A549 (cell line): ENCODE results near the gene ADGRE1. TPM values are rescaled to one million over a fixed set of nuclear protein-coding genes. Genes with fewer than 3 reads are reported as not detected.

Source experiments
- ATAC-seq, 2 experiments: fragments of 200-7000 bp in 1 of 2; fragments of >200 bp in 1 of 2; cut with Nextera tagmentation in 1 of 2; cut with Tn5 transposase in 1 of 2; 3 replicates each; pipeline versions ENCODE4 v1.8.0 to v1.9.1; 2018 to 2020; ENCODE audit warnings: mild to moderate bottlenecking in 1 of 2, moderate library complexity in 1 of 2
- CTCF ChIA-PET: fragments of 300-600 bp; sonication (Branson Sonifier 250); formaldehyde crosslinking; extraction: SDS; loops from one replicate; lab custom pipeline; 2021; ENCODE audit warnings: antibody characterized with exemption, inconsistent platforms; lab: Yijun Ruan, JAX
- POLR2A ChIA-PET: fragments of 350-600 bp; formaldehyde crosslinking; extraction: SDS; loops from one replicate; lab custom pipeline; 2021; ENCODE audit warnings: antibody characterized with exemption, inconsistent platforms; lab: Yijun Ruan, JAX
- DNase-seq, 2 experiments: peaks; one replicate each; pipeline versions ENCODE4 v3.0.0 to v3.0.0-alpha.2; 2011 to 2016; ENCODE audit warnings: low read depth in 1 of 2, low spot score in 1 of 2
- FAIRE-seq: peaks from 2 replicates; lab custom pipeline; 2011; peaks lifted over from hg19 to GRCh38; lab: Jason Lieb, UNC
- H3K27ac ChIP-seq, 2 experiments: fragments of >200 bp; sonication (Bioruptor Twin); formaldehyde crosslinking; 3 replicates each; pipeline ENCODE4 v1.5.1; 2016 to 2017
- H3K4me1 ChIP-seq: fragments of >200 bp; sonication (Bioruptor Twin); formaldehyde crosslinking; 3 replicates; pipeline ENCODE4 v1.6.1; 2016
- H3K4me2 ChIP-seq: fragments of >200 bp; sonication (Bioruptor Twin); formaldehyde crosslinking; 3 replicates; pipeline ENCODE4 v1.6.1; 2016
- H3K4me3 ChIP-seq: fragments of >200 bp; sonication (Bioruptor Twin); formaldehyde crosslinking; 3 replicates; pipeline ENCODE4 v1.5.1; 2016
- H3K9me3 ChIP-seq: fragments of >200 bp; sonication (Bioruptor Twin); formaldehyde crosslinking; 3 replicates; pipeline ENCODE4 v1.6.1; 2016
- ATOH8 ChIP-seq: fragments of 250-450 bp; sonication (Bioruptor Pico); IDR thresholded peaks from 2 replicates; pipeline ENCODE4 v1.5.0; 2020; ENCODE audit warnings: low read depth, mild to moderate bottlenecking, moderate library complexity
- CBX8 ChIP-seq: fragments of 200-600 bp; sonication (generic); IDR thresholded peaks from 2 replicates; pipeline ENCODE4 v1.6.1; 2016
- CHD4 ChIP-seq: fragments of 200-600 bp; sonication (generic); IDR thresholded peaks from 2 replicates; pipeline ENCODE4 v1.6.1; 2016; ENCODE audit warnings: antibody characterized with exemption, mild to moderate bottlenecking, borderline replicate concordance
- CTCF ChIP-seq: fragments of >200 bp; sonication (Bioruptor Twin); formaldehyde crosslinking; IDR thresholded peaks from 3 replicates; pipeline ENCODE4 v1.5.1; 2016
- EHF ChIP-seq: fragments of 250-450 bp; sonication (Bioruptor Pico); IDR thresholded peaks from 2 replicates; pipeline ENCODE4 v1.5.0; 2020; ENCODE audit warnings: mild to moderate bottlenecking
- EHMT2 ChIP-seq: fragments of 200-600 bp; sonication (generic); IDR thresholded peaks from 2 replicates; pipeline ENCODE4 v1.6.1; 2016; ENCODE audit warnings: antibody characterized with exemption, low read depth, mild to moderate bottlenecking, moderate library complexity
- ELK1 ChIP-seq: fragments of 150-350 bp; IDR thresholded peaks from 2 replicates; pipeline ENCODE4 v1.6.1; 2014; ENCODE audit warnings: low read depth, mild to moderate bottlenecking, low read length
- EP300 ChIP-seq, 2 experiments: fragments of >200 bp; sonication (Bioruptor Twin); formaldehyde crosslinking; IDR thresholded peaks; 2 replicates in 1 of 2; 3 replicates in 1 of 2; pipeline ENCODE4 v1.6.1; 2016 to 2017
- FOSB ChIP-seq: fragments of 250-450 bp; sonication (Bioruptor Pico); IDR thresholded peaks from 2 replicates; pipeline ENCODE4 v1.5.0; 2020; ENCODE audit warnings: mild to moderate bottlenecking, moderate library complexity
- FOXS1 ChIP-seq: fragments of 250-450 bp; sonication (Bioruptor Pico); IDR thresholded peaks from 2 replicates; pipeline ENCODE4 v1.5.0; 2020; ENCODE audit warnings: mild to moderate bottlenecking, moderate library complexity
- GATA3 ChIP-seq: IDR thresholded peaks from 2 replicates; pipeline ENCODE4 v1.6.1; 2012; ENCODE audit warnings: borderline replicate concordance
- HDAC2 ChIP-seq: fragments of 200-600 bp; sonication (generic); IDR thresholded peaks from 2 replicates; pipeline ENCODE4 v1.6.1; 2016
- HES2 ChIP-seq: fragments of >200 bp; sonication (Bioruptor Twin); formaldehyde crosslinking; IDR thresholded peaks from 2 replicates; pipeline ENCODE4 v1.6.1; 2016
- HEYL ChIP-seq: fragments of 250-450 bp; sonication (Bioruptor Pico); IDR thresholded peaks from 2 replicates; pipeline ENCODE4 v1.8.0; 2021; ENCODE audit warnings: mild to moderate bottlenecking, moderate library complexity
- JUN ChIP-seq, 2 experiments: fragments of >200 bp; sonication (Bioruptor Twin); formaldehyde crosslinking; IDR thresholded peaks; 2 replicates in 1 of 2; 3 replicates in 1 of 2; pipeline ENCODE4 v1.6.1; 2016 to 2017
- KDM5A ChIP-seq: fragments of 200-600 bp; sonication (generic); IDR thresholded peaks from 2 replicates; pipeline ENCODE4 v1.6.1; 2016; ENCODE audit warnings: antibody characterized with exemption, mild to moderate bottlenecking
- MYC ChIP-seq: IDR thresholded peaks from 2 replicates; pipeline ENCODE4 v1.6.1; 2012; ENCODE audit warnings: mild to moderate bottlenecking, inconsistent platforms, low read length, improper control_type of control experiment, borderline replicate concordance
- NFE2L2 ChIP-seq: fragments of 150-350 bp; conservative IDR thresholded peaks from 2 replicates; pipeline ENCODE4 v1.6.1; 2014; ENCODE audit warnings: low read length
- NPAS2 ChIP-seq: fragments of 250-450 bp; sonication (Bioruptor Pico); IDR thresholded peaks from 2 replicates; pipeline ENCODE4 v1.8.0; 2022; ENCODE audit warnings: mild to moderate bottlenecking, moderate library complexity, borderline replicate concordance
- PBX3 ChIP-seq: IDR thresholded peaks from 2 replicates; pipeline ENCODE4 v1.6.1; 2012
- PHF8 ChIP-seq: fragments of 200-600 bp; sonication (generic); IDR thresholded peaks from 2 replicates; pipeline ENCODE4 v1.6.1; 2016; ENCODE audit warnings: low read depth, mild to moderate bottlenecking, antibody characterized with exemption, moderate library complexity, borderline replicate concordance
- POLR2A ChIP-seq: IDR thresholded peaks from 2 replicates; pipeline ENCODE4 v1.6.1; 2012; ENCODE audit warnings: mild to moderate bottlenecking, low read length
- RAD21 ChIP-seq, 2 experiments: fragments of >200 bp in 1 of 2; sonication (Bioruptor Twin) in 1 of 2; formaldehyde crosslinking in 1 of 2; IDR thresholded peaks in 1 of 2; conservative IDR thresholded peaks in 1 of 2; 2 replicates in 1 of 2; 3 replicates in 1 of 2; pipeline ENCODE4 v1.6.1; 2012 to 2018; ENCODE audit warnings: inconsistent platforms in 1 of 2
- RCOR1 ChIP-seq: fragments of 150-350 bp; IDR thresholded peaks from 2 replicates; pipeline ENCODE4 v1.6.1; 2014; ENCODE audit warnings: antibody characterized with exemption, low read length, low read depth
- RFX5 ChIP-seq: fragments of 450-650 bp; IDR thresholded peaks from 2 replicates; pipeline ENCODE4 v1.7.1; 2014; ENCODE audit warnings: antibody characterized with exemption, mild to moderate bottlenecking, moderate library complexity
- ZC3H11A ChIP-seq: fragments of 450-650 bp; IDR thresholded peaks from 2 replicates; pipeline ENCODE4 v1.6.1; 2014; ENCODE audit warnings: antibody characterized with exemption, mild to moderate bottlenecking
- ZNF302 ChIP-seq: fragments of 250-450 bp; sonication (Bioruptor Pico); IDR thresholded peaks from 2 replicates; pipeline ENCODE4 v1.9.0; 2021; ENCODE audit warnings: inconsistent platforms, mild to moderate bottlenecking, moderate library complexity
- WGBS: methylation state at CpG from one replicate; pipeline ENCODE4 v1.1.6; 2017; ENCODE audit errors: missing lambda C conversion rate; 5-methylcytosine and 5-hydroxymethylcytosine counted together
- polyA plus RNA-seq, 4 experiments: library from polyadenylated mRNA; depleted of rRNA in 3 of 4; stranded (reverse); fragments of >200 nt; fragmentation: RNase III in 1 of 4; extraction: RNeasy Plus Mini Kit Qiagen cat#74134 plus additional on column Dnase treatment in 1 of 4; gene quantifications; 2 replicates in 3 of 4; 3 replicates in 1 of 4; pipeline ENCODE4 v1.2.3, GENCODE V29; 2011 to 2017

The ADGRE1 gene
- polyA plus RNA-seq, 2 of the 4 experiments (the other 2 are of a cell fraction): 3.6 to 4.8 TPM

GRCh38 chr19:6935069-6935468, 47.7 kb downstream of the ADGRE1 start:
- FAIRE-seq (no peak), DNase-seq (no peak), ATAC-seq (no peak)
- H3K4me2 ChIP-seq: no peak overlapping the region
- no peak overlapping the region for H3K4me3 ChIP-seq
- WGBS: 14% methylated on average over 3 of the region's 3 CpGs
- no peaks in the 10 kb centered on the region for H3K4me1 ChIP-seq
- TF ChIP-seq GATA3: no peak
- H3K9me3 ChIP-seq: peaks cover 5% of the 10 kb centered on the region; the same call in 1 of the 3 replicates
- ChIA-PET CTCF (no interaction called here), POLR2A (no interaction called here)
- H3K27ac ChIP-seq: no peak overlapping the region

GRCh38 chr19:6935618-6936017, 48.2 kb downstream of the ADGRE1 start:
- FAIRE-seq (no peak), ATAC-seq (no peak), DNase-seq (no peak)
- POLR2A ChIA-PET: no interaction called here
- Histone ChIP-seq H3K4me2 (no peak overlapping the region), H3K9me3 (peaks cover 4% of the 10 kb centered on the region; the same call in 1 of the 3 replicates), H3K27ac (no peak overlapping the region), H3K4me3 (no peak overlapping the region), H3K4me1 (no peaks in the 10 kb centered on the region)
- CTCF ChIA-PET: no interaction called here
- 52% methylated on average over 5 of the region's 5 CpGs for WGBS
- TF ChIP-seq CHD4: no peak
- TF ChIP-seq FOSB (CRISPR knock-in tag): no peak
- TF ChIP-seq EHMT2: no peak
- TF ChIP-seq HDAC2: no peak
- TF ChIP-seq CBX8: no peak
- no peak for TF ChIP-seq NPAS2 (CRISPR knock-in tag)
- TF ChIP-seq POLR2A: no peak
- TF ChIP-seq HES2: no peak
- TF ChIP-seq ZC3H11A: no peak
- no peak for TF ChIP-seq HEYL (CRISPR knock-in tag)
- no peak for TF ChIP-seq FOXS1
- no peak for TF ChIP-seq EP300 (IDR thresholded peaks at IDR 0.05)
- no peak for TF ChIP-seq RCOR1
- TF ChIP-seq KDM5A: no peak
- no peak for TF ChIP-seq EHF (CRISPR knock-in tag)
- TF ChIP-seq NFE2L2: no peak
- no peak for TF ChIP-seq RFX5
- TF ChIP-seq PHF8: no peak

GRCh38 chr19:6945733-6946132, 58.4 kb downstream of the ADGRE1 start:
- no peak overlapping the region for H3K27ac ChIP-seq
- ChIA-PET CTCF (no interaction called here), POLR2A (no interaction called here)
- no peaks in the 10 kb centered on the region for H3K9me3 ChIP-seq
- H3K4me2 ChIP-seq: no peak overlapping the region
- H3K4me3 ChIP-seq: no peak overlapping the region
- ATAC-seq (no peak), DNase-seq (no peak), FAIRE-seq (no peak)
- 44% methylated on average over 3 of the region's 3 CpGs for WGBS
- peaks cover 5% of the 10 kb centered on the region; the same call in 1 of the 3 replicates for H3K4me1 ChIP-seq
- TF ChIP-seq ATOH8 (CRISPR knock-in tag) (no peak), ZNF302 (CRISPR knock-in tag) (no peak), FOSB (CRISPR knock-in tag) (no peak), JUN (IDR thresholded peaks at IDR 0.05) (no peak), RCOR1 (no peak), ELK1 (no peak), RAD21 (conservative IDR thresholded peaks at IDR 0.05 in 1 of 2, IDR thresholded peaks at IDR 0.05 in 1 of 2) (no peak), CTCF (no peak), MYC (no peak), PBX3 (no peak), GATA3 (no peak)
